ENCODE data around the gene ASB4. TPM values are rescaled to one million over a fixed set of nuclear protein-coding genes. Genes with fewer than 3 reads are reported as not detected.

The ASB4 gene
- total and polyA plus RNA-seq, 4 donors = 0.09 to 1.1 (median 0.38) TPM

- H3K4me1 ChIP-seq (ENCODE audit: control insufficient read depth in 4 of 4, insufficient read depth in 4 of 4, low read length in 3 of 4) = no peaks in the 10 kb centered on the region
- no peak overlapping the region for H3K27ac ChIP-seq (ENCODE audit: low read depth in 1 of 2, low read length in 2 of 2)
- DNase-seq (ENCODE audit: low spot score) = no peak
- TF ChIP-seq, protein P1, sequence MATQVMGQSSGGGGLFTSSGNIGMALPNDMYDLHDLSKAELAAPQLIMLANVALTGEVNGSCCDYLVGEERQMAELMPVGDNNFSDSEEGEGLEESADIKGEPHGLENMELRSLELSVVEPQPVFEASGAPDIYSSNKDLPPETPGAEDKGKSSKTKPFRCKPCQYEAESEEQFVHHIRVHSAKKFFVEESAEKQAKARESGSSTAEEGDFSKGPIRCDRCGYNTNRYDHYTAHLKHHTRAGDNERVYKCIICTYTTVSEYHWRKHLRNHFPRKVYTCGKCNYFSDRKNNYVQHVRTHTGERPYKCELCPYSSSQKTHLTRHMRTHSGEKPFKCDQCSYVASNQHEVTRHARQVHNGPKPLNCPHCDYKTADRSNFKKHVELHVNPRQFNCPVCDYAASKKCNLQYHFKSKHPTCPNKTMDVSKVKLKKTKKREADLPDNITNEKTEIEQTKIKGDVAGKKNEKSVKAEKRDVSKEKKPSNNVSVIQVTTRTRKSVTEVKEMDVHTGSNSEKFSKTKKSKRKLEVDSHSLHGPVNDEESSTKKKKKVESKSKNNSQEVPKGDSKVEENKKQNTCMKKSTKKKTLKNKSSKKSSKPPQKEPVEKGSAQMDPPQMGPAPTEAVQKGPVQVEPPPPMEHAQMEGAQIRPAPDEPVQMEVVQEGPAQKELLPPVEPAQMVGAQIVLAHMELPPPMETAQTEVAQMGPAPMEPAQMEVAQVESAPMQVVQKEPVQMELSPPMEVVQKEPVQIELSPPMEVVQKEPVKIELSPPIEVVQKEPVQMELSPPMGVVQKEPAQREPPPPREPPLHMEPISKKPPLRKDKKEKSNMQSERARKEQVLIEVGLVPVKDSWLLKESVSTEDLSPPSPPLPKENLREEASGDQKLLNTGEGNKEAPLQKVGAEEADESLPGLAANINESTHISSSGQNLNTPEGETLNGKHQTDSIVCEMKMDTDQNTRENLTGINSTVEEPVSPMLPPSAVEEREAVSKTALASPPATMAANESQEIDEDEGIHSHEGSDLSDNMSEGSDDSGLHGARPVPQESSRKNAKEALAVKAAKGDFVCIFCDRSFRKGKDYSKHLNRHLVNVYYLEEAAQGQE (IDR thresholded peaks at IDR 0.05) = no peak
- TF ChIP-seq SP1 (IDR thresholded peaks at IDR 0.05) = no peak
- TF ChIP-seq HNF4A (conservative IDR thresholded peaks at IDR 0.05) = no peak
- no peak for TF ChIP-seq YY1 (IDR thresholded peaks at IDR 0.05)
- TF ChIP-seq, protein P2, sequence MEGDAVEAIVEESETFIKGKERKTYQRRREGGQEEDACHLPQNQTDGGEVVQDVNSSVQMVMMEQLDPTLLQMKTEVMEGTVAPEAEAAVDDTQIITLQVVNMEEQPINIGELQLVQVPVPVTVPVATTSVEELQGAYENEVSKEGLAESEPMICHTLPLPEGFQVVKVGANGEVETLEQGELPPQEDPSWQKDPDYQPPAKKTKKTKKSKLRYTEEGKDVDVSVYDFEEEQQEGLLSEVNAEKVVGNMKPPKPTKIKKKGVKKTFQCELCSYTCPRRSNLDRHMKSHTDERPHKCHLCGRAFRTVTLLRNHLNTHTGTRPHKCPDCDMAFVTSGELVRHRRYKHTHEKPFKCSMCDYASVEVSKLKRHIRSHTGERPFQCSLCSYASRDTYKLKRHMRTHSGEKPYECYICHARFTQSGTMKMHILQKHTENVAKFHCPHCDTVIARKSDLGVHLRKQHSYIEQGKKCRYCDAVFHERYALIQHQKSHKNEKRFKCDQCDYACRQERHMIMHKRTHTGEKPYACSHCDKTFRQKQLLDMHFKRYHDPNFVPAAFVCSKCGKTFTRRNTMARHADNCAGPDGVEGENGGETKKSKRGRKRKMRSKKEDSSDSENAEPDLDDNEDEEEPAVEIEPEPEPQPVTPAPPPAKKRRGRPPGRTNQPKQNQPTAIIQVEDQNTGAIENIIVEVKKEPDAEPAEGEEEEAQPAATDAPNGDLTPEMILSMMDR (IDR thresholded peaks at IDR 0.05; ENCODE audit: low read depth, low read length, missing input control) = no peak
- no peak for TF ChIP-seq FOXA1 (IDR thresholded peaks at IDR 0.05)
- TF ChIP-seq, protein P3, sequence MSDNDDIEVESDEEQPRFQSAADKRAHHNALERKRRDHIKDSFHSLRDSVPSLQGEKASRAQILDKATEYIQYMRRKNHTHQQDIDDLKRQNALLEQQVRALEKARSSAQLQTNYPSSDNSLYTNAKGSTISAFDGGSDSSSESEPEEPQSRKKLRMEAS (IDR thresholded peaks at IDR 0.05) = no peak
- TF ChIP-seq JUND (IDR thresholded peaks at IDR 0.05) = no peak
- TF ChIP-seq RXRA (IDR thresholded peaks at IDR 0.05) = no peak
- H3K4me3 ChIP-seq (ENCODE audit: low read depth in 1 of 3, low read length in 3 of 3) = no peak overlapping the region
- no peaks in the 10 kb centered on the region for H3K27me3 ChIP-seq (ENCODE audit: control insufficient read depth in 4 of 4, insufficient read depth in 4 of 4, low read length in 3 of 4)
- no peaks in the 10 kb centered on the region for H3K9me3 ChIP-seq (ENCODE audit: control insufficient read depth in 4 of 4, low read length in 3 of 4)
- WGBS = 67% methylated on average over 2 of the region's 2 CpGs
- no peak overlapping the region for H3K9ac ChIP-seq (ENCODE audit: low read depth in 1 of 2, low read length in 2 of 2)
- H3K36me3 ChIP-seq (ENCODE audit: control insufficient read depth in 4 of 4, insufficient read depth in 3 of 4, low read depth in 1 of 4, low read length in 3 of 4) = no peaks in the 10 kb centered on the region
Measured at GRCh38 chr7:95493844-95494243, 8.1 kb downstream of the ASB4 start.

GRCh38 chr7:95501261-95501832 is 15.6 kb downstream of the ASB4 start:
- Histone ChIP-seq H3K4me1 (ENCODE audit: control insufficient read depth in 4 of 4, insufficient read depth in 4 of 4, low read length in 3 of 4) (no peaks in the 10 kb centered on the region), H3K4me3 (ENCODE audit: low read depth in 1 of 3, low read length in 3 of 3) (no peak overlapping the region), H3K9ac (ENCODE audit: low read depth in 1 of 2, low read length in 2 of 2) (no peak overlapping the region), H3K27ac (ENCODE audit: low read depth in 1 of 2, low read length in 2 of 2) (no peak overlapping the region), H3K27me3 (ENCODE audit: control insufficient read depth in 4 of 4, insufficient read depth in 4 of 4, low read length in 3 of 4) (no peaks in the 10 kb centered on the region), H3K9me3 (ENCODE audit: control insufficient read depth in 4 of 4, low read length in 3 of 4) (no peaks in the 10 kb centered on the region), H3K36me3 (ENCODE audit: control insufficient read depth in 4 of 4, insufficient read depth in 3 of 4, low read depth in 1 of 4, low read length in 3 of 4) (no peaks in the 10 kb centered on the region)
- no peak for DNase-seq (ENCODE audit: low spot score)
- TF ChIP-seq RAD21 (IDR thresholded peaks at IDR 0.05) (no peak), SP1 (IDR thresholded peaks at IDR 0.05) (no peak)
- WGBS = 89% methylated on average over 5 of the region's 5 CpGs

DNA sequence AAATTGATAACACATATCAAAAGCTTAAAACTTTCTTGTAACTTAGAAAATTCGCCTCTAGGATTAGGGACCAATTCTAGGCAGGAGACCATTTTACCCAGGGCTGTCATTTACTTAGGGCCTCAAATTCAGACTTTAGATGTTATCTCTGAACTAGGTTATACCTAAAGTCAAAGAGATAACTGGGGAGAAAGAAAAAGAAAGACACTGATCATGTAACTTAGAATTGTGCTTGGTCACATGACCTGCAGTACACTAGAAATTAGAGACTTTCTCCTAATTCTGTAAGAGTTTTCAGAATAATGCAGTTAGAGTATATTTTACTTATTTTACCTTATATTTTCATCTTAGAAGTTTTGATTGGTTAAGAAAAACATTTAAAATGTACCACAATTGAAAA is 16.7 kb downstream of the ASB4 start:
- Histone ChIP-seq H3K4me3 (ENCODE audit: low read depth in 1 of 3, low read length in 3 of 3) (no peak overlapping the region), H3K27me3 (ENCODE audit: control insufficient read depth in 4 of 4, insufficient read depth in 4 of 4, low read length in 3 of 4) (no peaks in the 10 kb centered on the region), H3K9me3 (ENCODE audit: control insufficient read depth in 4 of 4, low read length in 3 of 4) (no peaks in the 10 kb centered on the region), H3K4me1 (ENCODE audit: control insufficient read depth in 4 of 4, insufficient read depth in 4 of 4, low read length in 3 of 4) (no peaks in the 10 kb centered on the region), H3K27ac (ENCODE audit: low read depth in 1 of 2, low read length in 2 of 2) (no peak overlapping the region), H3K9ac (ENCODE audit: low read depth in 1 of 2, low read length in 2 of 2) (no peak overlapping the region), H3K36me3 (ENCODE audit: control insufficient read depth in 4 of 4, insufficient read depth in 3 of 4, low read depth in 1 of 4, low read length in 3 of 4) (no peaks in the 10 kb centered on the region)
- 95% methylated on average over 1 of the region's 1 CpG for WGBS
- DNase-seq (ENCODE audit: low spot score) = no peak
- TF ChIP-seq, protein P1 (IDR thresholded peaks at IDR 0.05) = no peak
- no peak for TF ChIP-seq SP1 (IDR thresholded peaks at IDR 0.05)
- TF ChIP-seq, protein P3 (IDR thresholded peaks at IDR 0.05) = no peak
- TF ChIP-seq FOXA1 (IDR thresholded peaks at IDR 0.05) = no peak
- TF ChIP-seq NR2F2 (IDR thresholded peaks at IDR 0.05) = no peak
- TF ChIP-seq ZBTB33 (IDR thresholded peaks at IDR 0.05) = no peak
- TF ChIP-seq YY1 (IDR thresholded peaks at IDR 0.05) = no peak
- TF ChIP-seq, protein P4, sequence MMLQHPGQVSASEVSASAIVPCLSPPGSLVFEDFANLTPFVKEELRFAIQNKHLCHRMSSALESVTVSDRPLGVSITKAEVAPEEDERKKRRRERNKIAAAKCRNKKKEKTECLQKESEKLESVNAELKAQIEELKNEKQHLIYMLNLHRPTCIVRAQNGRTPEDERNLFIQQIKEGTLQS (IDR thresholded peaks at IDR 0.05) = no peak
- no peak for TF ChIP-seq EGR1 (IDR thresholded peaks at IDR 0.05; ENCODE audit: low read depth in 2 of 2)
- no peak for TF ChIP-seq RAD21 (IDR thresholded peaks at IDR 0.05)
- TF ChIP-seq RXRA (IDR thresholded peaks at IDR 0.05) = no peak
- TF ChIP-seq HNF4A (conservative IDR thresholded peaks at IDR 0.05) = no peak
- TF ChIP-seq HNF4G (IDR thresholded peaks at IDR 0.05) = no peak
